GM12878 (cell line): Measurements from ENCODE around the gene PLEKHH1. TPM values are rescaled to one million over a fixed set of nuclear protein-coding genes. Genes with fewer than 3 reads are reported as not detected.

Experiments used
- BACH1 ChIP-seq: fragments of 450-650 bp; IDR thresholded peaks from 2 replicates; pipeline ENCODE4 v1.6.1; 2017; ENCODE audit warnings: mild to moderate bottlenecking, borderline replicate concordance
- BMI1 ChIP-seq: fragments of 450-650 bp; IDR thresholded peaks from 2 replicates; pipeline ENCODE4 v1.6.1; 2016; ENCODE audit warnings: mild to moderate bottlenecking, moderate library complexity, borderline replicate concordance
- CBFB ChIP-seq: IDR thresholded peaks from 2 replicates; pipeline ENCODE4 v1.6.1; 2016; ENCODE audit warnings: antibody characterized with exemption, low read depth
- CREM ChIP-seq: IDR thresholded peaks from 2 replicates; pipeline ENCODE4 v1.6.1; 2014; ENCODE audit warnings: antibody characterized with exemption, low read depth
- EGR1 ChIP-seq, 2 experiments: IDR thresholded peaks; 1 replicate in 1 of 2; 2 replicates in 1 of 2; pipeline ENCODE4 v1.6.1; 2011 to 2012; ENCODE audit warnings: low read depth in 2 of 2, low read length in 2 of 2, borderline replicate concordance in 1 of 2, mild to moderate bottlenecking in 1 of 2, moderate library complexity in 1 of 2
- GATAD2B ChIP-seq: fragments of 450-650 bp; conservative IDR thresholded peaks from 2 replicates; pipeline ENCODE4 v1.6.1; 2017; ENCODE audit warnings: low read depth, mild to moderate bottlenecking, moderate library complexity
- LARP7 ChIP-seq: fragments of 450-650 bp; IDR thresholded peaks from 2 replicates; pipeline ENCODE4 v1.6.1; 2017; ENCODE audit warnings: mild to moderate bottlenecking
- NFYA ChIP-seq: IDR thresholded peaks from 2 replicates; pipeline ENCODE4 v1.6.1; 2011; ENCODE audit warnings: low read depth, mild to moderate bottlenecking, low read length, improper control_type of control experiment, borderline replicate concordance
- PML ChIP-seq: IDR thresholded peaks from 2 replicates; pipeline ENCODE4 v1.6.1; 2012; ENCODE audit warnings: low read length, inconsistent platforms
- POU2F2 ChIP-seq: IDR thresholded peaks from 3 replicates; pipeline ENCODE4 v1.6.1; 2011; ENCODE audit warnings: low read depth, mild to moderate bottlenecking, low read length, borderline replicate concordance
- RUNX3 ChIP-seq: IDR thresholded peaks from 2 replicates; pipeline ENCODE4 v1.6.1; 2012; ENCODE audit warnings: low read length, inconsistent platforms
- SP1 ChIP-seq: IDR thresholded peaks from one replicate; pipeline ENCODE4 v1.6.1; 2011; ENCODE audit warnings: low read depth, low read length
- TAF1 ChIP-seq: IDR thresholded peaks from 2 replicates; pipeline ENCODE4 v1.6.1; 2011; ENCODE audit warnings: mild to moderate bottlenecking, low read depth, low read length, borderline replicate concordance
- YY1 ChIP-seq: IDR thresholded peaks from 2 replicates; pipeline ENCODE4 v1.6.1; 2011; ENCODE audit warnings: low read depth, mild to moderate bottlenecking, low read length
- ZNF384 ChIP-seq: IDR thresholded peaks from 2 replicates; pipeline ENCODE4 v1.6.1; 2012; ENCODE audit warnings: low read depth, mild to moderate bottlenecking, low read length, improper control_type of control experiment, borderline replicate concordance
- ZNF622 ChIP-seq: fragments of 450-650 bp; IDR thresholded peaks from 2 replicates; pipeline ENCODE4 v1.6.1; 2017; ENCODE audit warnings: mild to moderate bottlenecking, inconsistent platforms
- polyA plus RNA-seq, 11 experiments: library from polyadenylated mRNA; depleted of rRNA in 4 of 11; unstranded in 6 of 11; stranded (reverse) in 5 of 11; fragments of >200 nt; fragmentation: Nextera tagmentation in 4 of 11; fragmentation: Illumina TruSeq in 1 of 11; extraction: Ambion mirVana in 4 of 11; extraction: Trizol in 1 of 11; gene quantifications; 1 replicate in 1 of 11; 2 replicates in 10 of 11; pipeline versions ENCODE4 v1.2.1 to v1.2.3, GENCODE V29; 2011 to 2016; ENCODE audit warnings: inconsistent platforms in 2 of 11, missing spikeins in 2 of 11, low read depth in 1 of 11
- total RNA-seq, 4 experiments: library from RNA; depleted of rRNA in 3 of 4; stranded (reverse); fragments of >200 nt in 3 of 4; fragmentation: Illumina TruSeq in 1 of 4; extraction: Trizol in 1 of 4; gene quantifications; 2 replicates each; pipeline versions ENCODE4 v1.2.1 to v1.2.3, GENCODE V29; 2013 to 2021
- TF ChIP-seq, protein P1 (sequence below): fragments of 450-650 bp; IDR thresholded peaks from 2 replicates; pipeline ENCODE4 v1.6.1; 2017; ENCODE audit warnings: mild to moderate bottlenecking, moderate library complexity
- TF ChIP-seq, protein P2 (sequence below): fragments of 450-650 bp; IDR thresholded peaks from 2 replicates; pipeline ENCODE4 v1.6.1; 2017; ENCODE audit warnings: low read depth, mild to moderate bottlenecking, moderate library complexity
- TF ChIP-seq, protein P3 (sequence below): fragments of 450-650 bp; conservative IDR thresholded peaks from 2 replicates; pipeline ENCODE4 v1.6.1; 2017; ENCODE audit warnings: mild to moderate bottlenecking, moderate library complexity

PLEKHH1 gene
- total and polyA plus RNA-seq, 10 of the 15 experiments (the other 5 are each of a cell fraction or from before 2014, with no cell fraction given) = 0.11 to 0.95 (median 0.41) TPM

DNA sequence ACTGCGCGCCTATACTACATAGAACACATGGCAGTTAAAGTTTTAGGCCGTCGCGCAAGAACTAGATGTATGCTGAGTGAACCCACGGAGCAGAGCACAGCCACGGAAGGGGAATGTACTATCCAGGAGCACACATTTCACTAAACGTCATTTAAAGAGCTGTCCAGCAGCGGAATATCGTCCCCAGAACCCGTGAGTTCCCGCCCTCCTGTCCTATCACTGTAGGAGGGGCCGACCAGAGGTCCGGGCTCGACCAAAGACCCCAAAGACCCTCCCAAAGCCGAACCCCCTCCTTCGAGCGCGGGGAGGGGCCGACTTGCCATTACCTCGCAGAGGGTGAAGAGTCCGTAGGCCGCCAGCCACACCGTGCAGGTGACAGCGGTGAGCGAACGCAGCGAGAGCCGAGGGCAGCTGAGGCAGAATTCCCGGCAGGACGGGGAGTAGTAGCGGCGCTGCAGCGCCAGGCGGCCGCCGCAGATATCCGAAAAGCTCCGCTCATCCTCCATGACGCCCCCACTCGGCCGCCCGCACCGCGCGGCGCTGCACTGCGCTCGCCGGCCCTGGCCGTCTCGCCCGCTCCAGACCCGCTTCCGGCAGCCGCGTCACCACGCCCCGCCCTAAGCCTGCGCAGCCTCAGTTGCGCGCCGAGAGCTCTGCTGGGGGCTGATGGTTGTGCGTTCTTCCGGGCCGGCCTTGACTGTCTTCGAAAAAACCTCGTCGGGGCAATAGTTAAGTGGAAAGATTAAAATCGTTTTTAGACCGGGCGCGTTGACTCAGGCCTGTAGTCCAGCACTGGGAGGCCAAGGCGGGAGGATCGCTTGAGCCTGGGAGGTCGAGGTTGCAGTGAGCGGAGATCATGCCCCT lies 66.8 kb downstream of the PLEKHH1 start, which contains the start of gene PIGH (continued):
- TF ChIP-seq POU2F2 (peak; percentile 39; the same call in 1 of the 3 replicates), BACH1 (0 out of 2 replicates have a peak, but pooled peaks have one; percentile 25), EGR1 (IDR thresholded peaks at IDR 0.05; ENCODE audit: borderline replicate concordance in 1 of 2, low read depth in 2 of 2, low read length in 2 of 2) (peak in 1 of 2 experiments; percentile 69; a peak in 2 of 3 replicates), ZNF384 (no peak), CREM (peak; percentile 42), CBFB (0 out of 2 replicates have a peak, but pooled peaks have one; percentile 15), RUNX3 (peak; percentile 29; the same call in 1 of the 2 replicates), BMI1 (no peak), YY1 (peak; percentile 81; the same call in 1 of the 2 replicates), TAF1 (peak; percentile 74; the same call in 1 of the 2 replicates), SP1 (no peak), GATAD2B (peak; percentile 93), PML (0 out of 2 replicates have a peak, but pooled peaks have one; percentile 28), ZNF622 (no peak), NFYA (no peak), LARP7 (peak; percentile 77)
- TF ChIP-seq, protein P1, sequence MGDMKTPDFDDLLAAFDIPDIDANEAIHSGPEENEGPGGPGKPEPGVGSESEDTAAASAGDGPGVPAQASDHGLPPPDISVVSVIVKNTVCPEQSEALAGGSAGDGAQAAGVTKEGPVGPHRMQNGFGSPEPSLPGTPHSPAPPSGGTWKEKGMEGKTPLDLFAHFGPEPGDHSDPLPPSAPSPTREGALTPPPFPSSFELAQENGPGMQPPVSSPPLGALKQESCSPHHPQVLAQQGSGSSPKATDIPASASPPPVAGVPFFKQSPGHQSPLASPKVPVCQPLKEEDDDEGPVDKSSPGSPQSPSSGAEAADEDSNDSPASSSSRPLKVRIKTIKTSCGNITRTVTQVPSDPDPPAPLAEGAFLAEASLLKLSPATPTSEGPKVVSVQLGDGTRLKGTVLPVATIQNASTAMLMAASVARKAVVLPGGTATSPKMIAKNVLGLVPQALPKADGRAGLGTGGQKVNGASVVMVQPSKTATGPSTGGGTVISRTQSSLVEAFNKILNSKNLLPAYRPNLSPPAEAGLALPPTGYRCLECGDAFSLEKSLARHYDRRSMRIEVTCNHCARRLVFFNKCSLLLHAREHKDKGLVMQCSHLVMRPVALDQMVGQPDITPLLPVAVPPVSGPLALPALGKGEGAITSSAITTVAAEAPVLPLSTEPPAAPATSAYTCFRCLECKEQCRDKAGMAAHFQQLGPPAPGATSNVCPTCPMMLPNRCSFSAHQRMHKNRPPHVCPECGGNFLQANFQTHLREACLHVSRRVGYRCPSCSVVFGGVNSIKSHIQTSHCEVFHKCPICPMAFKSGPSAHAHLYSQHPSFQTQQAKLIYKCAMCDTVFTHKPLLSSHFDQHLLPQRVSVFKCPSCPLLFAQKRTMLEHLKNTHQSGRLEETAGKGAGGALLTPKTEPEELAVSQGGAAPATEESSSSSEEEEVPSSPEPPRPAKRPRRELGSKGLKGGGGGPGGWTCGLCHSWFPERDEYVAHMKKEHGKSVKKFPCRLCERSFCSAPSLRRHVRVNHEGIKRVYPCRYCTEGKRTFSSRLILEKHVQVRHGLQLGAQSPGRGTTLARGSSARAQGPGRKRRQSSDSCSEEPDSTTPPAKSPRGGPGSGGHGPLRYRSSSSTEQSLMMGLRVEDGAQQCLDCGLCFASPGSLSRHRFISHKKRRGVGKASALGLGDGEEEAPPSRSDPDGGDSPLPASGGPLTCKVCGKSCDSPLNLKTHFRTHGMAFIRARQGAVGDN = peak; percentile 89
- TF ChIP-seq, protein P2, sequence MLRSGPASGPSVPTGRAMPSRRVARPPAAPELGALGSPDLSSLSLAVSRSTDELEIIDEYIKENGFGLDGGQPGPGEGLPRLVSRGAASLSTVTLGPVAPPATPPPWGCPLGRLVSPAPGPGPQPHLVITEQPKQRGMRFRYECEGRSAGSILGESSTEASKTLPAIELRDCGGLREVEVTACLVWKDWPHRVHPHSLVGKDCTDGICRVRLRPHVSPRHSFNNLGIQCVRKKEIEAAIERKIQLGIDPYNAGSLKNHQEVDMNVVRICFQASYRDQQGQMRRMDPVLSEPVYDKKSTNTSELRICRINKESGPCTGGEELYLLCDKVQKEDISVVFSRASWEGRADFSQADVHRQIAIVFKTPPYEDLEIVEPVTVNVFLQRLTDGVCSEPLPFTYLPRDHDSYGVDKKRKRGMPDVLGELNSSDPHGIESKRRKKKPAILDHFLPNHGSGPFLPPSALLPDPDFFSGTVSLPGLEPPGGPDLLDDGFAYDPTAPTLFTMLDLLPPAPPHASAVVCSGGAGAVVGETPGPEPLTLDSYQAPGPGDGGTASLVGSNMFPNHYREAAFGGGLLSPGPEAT = peak; percentile 48
- TF ChIP-seq, protein P3, sequence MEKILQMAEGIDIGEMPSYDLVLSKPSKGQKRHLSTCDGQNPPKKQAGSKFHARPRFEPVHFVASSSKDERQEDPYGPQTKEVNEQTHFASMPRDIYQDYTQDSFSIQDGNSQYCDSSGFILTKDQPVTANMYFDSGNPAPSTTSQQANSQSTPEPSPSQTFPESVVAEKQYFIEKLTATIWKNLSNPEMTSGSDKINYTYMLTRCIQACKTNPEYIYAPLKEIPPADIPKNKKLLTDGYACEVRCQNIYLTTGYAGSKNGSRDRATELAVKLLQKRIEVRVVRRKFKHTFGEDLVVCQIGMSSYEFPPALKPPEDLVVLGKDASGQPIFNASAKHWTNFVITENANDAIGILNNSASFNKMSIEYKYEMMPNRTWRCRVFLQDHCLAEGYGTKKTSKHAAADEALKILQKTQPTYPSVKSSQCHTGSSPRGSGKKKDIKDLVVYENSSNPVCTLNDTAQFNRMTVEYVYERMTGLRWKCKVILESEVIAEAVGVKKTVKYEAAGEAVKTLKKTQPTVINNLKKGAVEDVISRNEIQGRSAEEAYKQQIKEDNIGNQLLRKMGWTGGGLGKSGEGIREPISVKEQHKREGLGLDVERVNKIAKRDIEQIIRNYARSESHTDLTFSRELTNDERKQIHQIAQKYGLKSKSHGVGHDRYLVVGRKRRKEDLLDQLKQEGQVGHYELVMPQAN = peak; percentile 82
